ENCODE results near the gene RIMS4. TPM values are rescaled to one million over a fixed set of nuclear protein-coding genes. Genes with fewer than 3 reads are reported as not detected.

RIMS4 gene
- total RNA-seq, 2 donors from 2014 or later, result 0.47 to 1.5 TPM

DNA sequence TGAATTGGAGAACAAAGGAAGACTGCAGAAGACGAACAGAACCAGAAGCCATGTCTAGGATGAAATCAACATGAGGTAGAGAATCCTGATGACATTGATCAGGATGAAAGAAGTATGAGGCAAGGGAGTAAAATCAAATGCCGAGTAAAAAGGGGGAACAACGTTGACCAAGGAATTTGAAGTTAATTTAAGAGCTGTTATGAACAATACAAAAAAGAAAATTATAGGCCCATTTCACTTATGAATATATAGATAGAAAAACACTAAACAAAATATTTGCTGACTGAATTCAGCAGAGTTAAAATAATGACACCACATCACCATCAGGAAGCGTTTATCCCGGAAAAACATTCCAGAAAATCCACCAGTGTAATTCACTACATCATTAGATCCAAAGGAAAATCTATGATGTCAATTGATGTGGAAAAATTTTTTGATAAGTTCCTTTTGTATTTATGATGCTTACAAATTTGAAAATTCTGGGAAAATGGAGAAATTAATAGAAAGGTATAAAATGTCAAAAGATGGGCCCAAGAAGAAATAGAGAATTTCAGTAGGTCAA, 103.2 kb downstream of the RIMS4 start:
- peak overlapping the region; percentile 81 for H3K27ac ChIP-seq
- no peaks in the 10 kb centered on the region for H3K9me3 ChIP-seq
- no peaks in the 10 kb centered on the region for H3K27me3 ChIP-seq
- DNase-seq (ENCODE audit: low spot score), result no peak
- H3K4me1 ChIP-seq, result peaks cover 0 to 54% of the 10 kb centered on the region in 2 donors
- TF ChIP-seq, protein P1, sequence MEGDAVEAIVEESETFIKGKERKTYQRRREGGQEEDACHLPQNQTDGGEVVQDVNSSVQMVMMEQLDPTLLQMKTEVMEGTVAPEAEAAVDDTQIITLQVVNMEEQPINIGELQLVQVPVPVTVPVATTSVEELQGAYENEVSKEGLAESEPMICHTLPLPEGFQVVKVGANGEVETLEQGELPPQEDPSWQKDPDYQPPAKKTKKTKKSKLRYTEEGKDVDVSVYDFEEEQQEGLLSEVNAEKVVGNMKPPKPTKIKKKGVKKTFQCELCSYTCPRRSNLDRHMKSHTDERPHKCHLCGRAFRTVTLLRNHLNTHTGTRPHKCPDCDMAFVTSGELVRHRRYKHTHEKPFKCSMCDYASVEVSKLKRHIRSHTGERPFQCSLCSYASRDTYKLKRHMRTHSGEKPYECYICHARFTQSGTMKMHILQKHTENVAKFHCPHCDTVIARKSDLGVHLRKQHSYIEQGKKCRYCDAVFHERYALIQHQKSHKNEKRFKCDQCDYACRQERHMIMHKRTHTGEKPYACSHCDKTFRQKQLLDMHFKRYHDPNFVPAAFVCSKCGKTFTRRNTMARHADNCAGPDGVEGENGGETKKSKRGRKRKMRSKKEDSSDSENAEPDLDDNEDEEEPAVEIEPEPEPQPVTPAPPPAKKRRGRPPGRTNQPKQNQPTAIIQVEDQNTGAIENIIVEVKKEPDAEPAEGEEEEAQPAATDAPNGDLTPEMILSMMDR (IDR thresholded peaks at IDR 0.05), result no peak
- no peaks in the 10 kb centered on the region for H3K36me3 ChIP-seq
- H3K4me3 ChIP-seq, result no peak overlapping the region

DNA sequence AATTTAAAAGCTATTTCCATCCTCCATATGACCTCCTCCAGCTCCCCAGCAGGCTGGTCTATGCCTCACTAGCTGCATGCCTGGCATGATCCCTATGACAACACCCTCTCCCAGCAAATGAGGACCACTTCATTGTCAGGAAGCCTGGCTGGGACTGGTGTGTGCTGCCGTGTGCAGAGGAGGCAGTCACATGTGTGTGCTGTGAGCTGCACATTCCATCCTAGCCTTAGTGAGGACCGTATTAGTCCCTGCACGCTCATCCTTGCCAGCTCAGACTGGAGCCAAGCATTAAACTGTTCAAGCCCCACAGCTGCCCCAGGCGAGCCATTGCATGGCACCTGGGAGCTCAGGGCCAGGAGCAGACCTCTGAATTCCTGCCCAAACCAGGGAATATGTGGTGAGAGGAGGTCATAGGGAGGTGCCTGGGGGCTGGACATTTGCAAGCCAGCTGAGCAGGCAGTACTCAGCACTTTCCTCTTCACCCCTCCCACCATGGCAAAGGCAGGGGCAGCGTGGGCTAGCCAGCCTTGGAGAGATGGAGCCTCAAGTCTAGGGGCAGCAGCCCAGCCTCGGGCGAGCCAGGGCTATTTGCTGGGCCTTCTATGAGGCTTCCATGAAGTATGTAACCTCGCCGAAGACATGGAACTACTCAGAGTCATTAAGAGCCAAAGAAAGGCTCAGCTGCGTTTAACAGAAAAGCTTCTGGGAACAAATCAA, 103.9 kb downstream of the RIMS4 start:
- TF ChIP-seq, protein P1 (IDR thresholded peaks at IDR 0.05), result no peak
- H3K4me1 ChIP-seq, result peaks cover 0 to 54% of the 10 kb centered on the region in 2 donors
- no peaks in the 10 kb centered on the region for H3K36me3 ChIP-seq
- peak overlapping the region; percentile 81 for H3K27ac ChIP-seq
- peak; percentile 76 for DNase-seq (ENCODE audit: low spot score)
- H3K4me3 ChIP-seq, result no peak overlapping the region
- no peaks in the 10 kb centered on the region for H3K27me3 ChIP-seq
- H3K9me3 ChIP-seq, result no peaks in the 10 kb centered on the region

- Histone ChIP-seq H3K9me3 (no peaks in the 10 kb centered on the region), H3K27me3 (no peaks in the 10 kb centered on the region), H3K4me3 (no peak overlapping the region), H3K36me3 (no peaks in the 10 kb centered on the region), H3K27ac (peak overlapping the region; percentile 81 to 83), H3K4me1 (peaks cover 0 to 52% of the 10 kb centered on the region in 2 donors)
- TF ChIP-seq, protein P1 (IDR thresholded peaks at IDR 0.05), result no peak
- DNase-seq (ENCODE audit: low spot score), result no peak
Measured at GRCh38 chr20:44705364-44706094, 104.8 kb downstream of the RIMS4 start.

DNA sequence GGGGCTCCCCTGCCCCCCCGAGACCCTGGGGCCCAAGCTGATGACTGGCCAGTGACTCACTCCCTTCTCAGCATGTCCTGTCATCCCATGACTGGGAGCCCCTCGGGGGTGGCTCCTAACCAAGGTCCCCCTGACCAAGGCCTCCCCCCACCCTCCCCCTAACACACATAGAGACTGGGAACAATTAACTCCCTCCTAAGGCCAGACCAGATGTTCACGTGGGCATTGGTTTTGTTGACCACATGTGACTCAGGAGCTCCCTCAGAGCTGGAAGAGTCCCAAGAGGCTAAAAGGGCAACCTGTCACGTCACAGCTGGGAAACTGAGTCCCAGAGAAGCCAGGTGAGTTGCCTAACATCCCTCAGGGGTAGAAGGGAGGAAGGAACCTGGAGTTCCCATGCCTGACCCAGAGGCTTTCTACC, 105.8 kb downstream of the RIMS4 start:
- DNase-seq (ENCODE audit: low spot score), result no peak
- TF ChIP-seq, protein P1 (IDR thresholded peaks at IDR 0.05), result no peak
- Histone ChIP-seq H3K4me1 (peaks cover 0 to 52% of the 10 kb centered on the region in 2 donors), H3K9me3 (no peaks in the 10 kb centered on the region), H3K27me3 (no peaks in the 10 kb centered on the region), H3K4me3 (no peak overlapping the region), H3K36me3 (no peaks in the 10 kb centered on the region), H3K27ac (peak overlapping the region; percentile 81 to 83)

DNA sequence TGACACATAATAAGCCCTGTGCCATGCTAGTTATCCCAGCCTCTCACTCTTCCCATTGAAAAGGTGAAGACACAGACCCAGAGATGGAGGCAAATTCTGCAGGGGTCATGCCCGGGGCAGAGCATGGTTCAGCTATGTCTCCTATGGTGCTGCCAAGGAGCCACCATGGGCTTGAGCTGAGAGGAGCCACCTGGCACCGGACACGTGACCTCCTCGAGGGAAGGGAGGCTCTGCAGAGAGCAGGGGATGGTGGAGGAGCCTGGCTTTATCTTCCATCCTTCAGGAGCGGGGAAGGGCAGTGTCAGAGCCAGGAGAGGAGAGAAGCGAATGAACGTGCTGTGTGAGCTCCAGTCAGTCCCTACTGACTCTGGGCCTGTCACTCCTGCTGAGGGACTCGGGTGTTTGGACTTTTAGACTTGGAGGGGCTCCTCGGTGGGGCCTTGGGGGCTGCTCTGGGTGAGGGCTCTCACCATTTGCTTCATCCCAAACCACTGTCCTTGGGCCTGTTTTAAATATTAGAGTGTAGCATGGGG, 106.3 kb downstream of the RIMS4 start:
- Histone ChIP-seq H3K9me3 (no peaks in the 10 kb centered on the region), H3K4me1 (peaks cover 0 to 52% of the 10 kb centered on the region in 2 donors)
- no peak for DNase-seq (ENCODE audit: low spot score)

More for the DNA sequence above, 106.3 kb downstream of the RIMS4 start:
- H3K27ac ChIP-seq, result peak overlapping the region; percentile 81 to 83
- H3K4me3 ChIP-seq, result no peak overlapping the region
- TF ChIP-seq, protein P1 (IDR thresholded peaks at IDR 0.05), result no peak
- no peaks in the 10 kb centered on the region for H3K36me3 ChIP-seq
- no peaks in the 10 kb centered on the region for H3K27me3 ChIP-seq

All from right atrium auricular region (tissue), 2 donors.